HG03196 (cell line): ENCODE results near the gene CFI.

Experiments used
- ATAC-seq: cut with Tn5 transposase; IDR thresholded peaks from one replicate; pipeline ENCODE4 v1.9.1; 2021; ENCODE audit not compliant: unreplicated experiment

CFI gene

GRCh38 chr4:109735566-109736365, 66.0 kb downstream of the CFI start:
- no peak for ATAC-seq

GRCh38 chr4:109733728-109734127, 68.1 kb downstream of the CFI start:
- ATAC-seq = no peak

GRCh38 chr4:109730619-109731545, 70.9 kb downstream of the CFI start:
- ATAC-seq = no peak

- ATAC-seq = peak; percentile 85
These were observed 71.8 kb downstream of the CFI start, which contains the start of gene PLA2G12A for GRCh38 chr4:109729718-109730618. Gene PLA2G12A, minus strand, starts transcription at chr4:109730070. Its CDS starts 261 bp downstream, at chr4:109729809.

GRCh38 chr4:109729117-109729717, 72.6 kb downstream of the CFI start:
- no peak for ATAC-seq

- ATAC-seq = no peak
These were observed 73.4 kb downstream of the CFI start for GRCh38 chr4:109728385-109728784.

- ATAC-seq = no peak
These were observed 78.7 kb downstream of the CFI start for GRCh38 chr4:109723110-109723509.

- no peak for ATAC-seq
These were observed 79.4 kb downstream of the CFI start for GRCh38 chr4:109722357-109722756.

GRCh38 chr4:109721033-109721432, 80.8 kb downstream of the CFI start:
- ATAC-seq = no peak

- ATAC-seq = no peak
These were observed 82.2 kb downstream of the CFI start for GRCh38 chr4:109719604-109720003.

- ATAC-seq = no peak
These were observed 83.0 kb downstream of the CFI start for GRCh38 chr4:109718759-109719158.

GRCh38 chr4:109713500-109713899, 88.3 kb downstream of the CFI start:
- no peak for ATAC-seq

GRCh38 chr4:109708990-109709389, 92.8 kb downstream of the CFI start:
- ATAC-seq = peak; percentile 75

GRCh38 chr4:109708435-109708834, 93.4 kb downstream of the CFI start:
- ATAC-seq = no peak

- ATAC-seq = no peak
These were observed 98.0 kb downstream of the CFI start for GRCh38 chr4:109703664-109704361.

GRCh38 chr4:109702950-109703663, 98.7 kb downstream of the CFI start, which contains the start of gene CASP6:
Gene CASP6, minus strand, starts transcription at chr4:109703445. Its CDS starts 50 bp downstream, at chr4:109703395.
- ATAC-seq = peak; percentile 78

- no peak for ATAC-seq
These were observed 100.0 kb downstream of the CFI start for GRCh38 chr4:109701566-109702410.
